Measurements from ENCODE around the gene TNFSF11. TPM values are rescaled to one million over a fixed set of nuclear protein-coding genes. Genes with fewer than 3 reads are reported as not detected.

Gene TNFSF11
- polyA plus RNA-seq, 3 donors = not detected

- Histone ChIP-seq H3K27me3 (ENCODE audit: control insufficient read depth in 2 of 2, insufficient read depth in 2 of 2, low read length in 2 of 2) (peaks cover 1 to 2% of the 10 kb centered on the region in 2 donors), H3K36me3 (replicated peaks in 1 of 2; ENCODE audit: control insufficient read depth in 1 of 2, insufficient read depth in 2 of 2, low read length in 2 of 2) (no peaks in the 10 kb centered on the region), H3K9me3 (replicated peaks in 1 of 2; ENCODE audit: control insufficient read depth in 1 of 2, insufficient read depth in 1 of 2, low read length in 2 of 2) (no peaks in the 10 kb centered on the region), H4K20me1 (ENCODE audit: insufficient read depth, low read length) (no peaks in the 10 kb centered on the region), H3K9ac (ENCODE audit: insufficient read depth, low read length, poor library complexity, severe bottlenecking) (no peak overlapping the region), H3K79me2 (ENCODE audit: insufficient read depth, low read length) (no peaks in the 10 kb centered on the region), H3K27ac (ENCODE audit: low read depth in 1 of 2, low read length in 2 of 2) (no peak overlapping the region), H3K4me1 (ENCODE audit: control insufficient read depth in 1 of 2, insufficient read depth in 2 of 2, low read length in 2 of 2) (no peaks in the 10 kb centered on the region), H3K4me2 (replicated peaks; ENCODE audit: extremely low read depth, low read length, poor library complexity, severe bottlenecking) (no peak overlapping the region), H2AFZ (ENCODE audit: insufficient read depth, low read depth, low read length, poor library complexity, severe bottlenecking) (no peak overlapping the region), H3K4me3 (replicated peaks in 1 of 3; ENCODE audit: low read depth in 2 of 3, low read length in 3 of 3) (no peak overlapping the region)
- Mint-ChIP-seq H3K4me3 (peak overlapping the region in 1 of 2 donors; percentile 17), H3K27me3 (ENCODE audit: low read depth in 3 of 3) (peaks cover 2 to 8% (median 6%) of the 10 kb centered on the region in 3 donors), H3K36me3 (no peaks in the 10 kb centered on the region), H3K9me3 (peaks cover 0 to 2% (median 1%) of the 10 kb centered on the region in 7 donors), H3K4me1 (peaks cover 4% of the 10 kb centered on the region), H3K27ac (no peak overlapping the region)
- DNase-seq = no peak
- intact Hi-C loops (cut with micrococcal nuclease) = no loop called here
- WGBS (ENCODE audit: insufficient coverage) = no CpG with 5 or more reads among the region's 1 CpG
- TF ChIP-seq CTCF (IDR thresholded peaks at IDR 0.05) = no peak
Observed at GRCh38 chr13:42649831-42650230, 75.9 kb downstream of the TNFSF11 start.

GRCh38 chr13:42650506-42650905 is 76.6 kb downstream of the TNFSF11 start:
- H3K9me3 ChIP-seq (replicated peaks in 1 of 2; ENCODE audit: control insufficient read depth in 1 of 2, insufficient read depth in 1 of 2, low read length in 2 of 2) = no peaks in the 10 kb centered on the region
- Mint-ChIP-seq H3K9me3 (peaks cover 0 to 2% (median 0%) of the 10 kb centered on the region in 7 donors), H3K27me3 (ENCODE audit: low read depth in 3 of 3) (peaks cover 2 to 9% (median 6%) of the 10 kb centered on the region in 3 donors), H3K4me3 (no peak overlapping the region), H3K4me1 (peaks cover 4% of the 10 kb centered on the region), H3K36me3 (no peaks in the 10 kb centered on the region), H3K27ac (no peak overlapping the region)
- no peak for DNase-seq
- TF ChIP-seq CTCF (IDR thresholded peaks at IDR 0.05) = no peak
- no peak overlapping the region for H3K4me3 ChIP-seq (replicated peaks in 1 of 3; ENCODE audit: low read depth in 2 of 3, low read length in 3 of 3)
- H3K36me3 ChIP-seq (replicated peaks in 1 of 2; ENCODE audit: control insufficient read depth in 1 of 2, insufficient read depth in 2 of 2, low read length in 2 of 2) = no peaks in the 10 kb centered on the region
- H3K27ac ChIP-seq (ENCODE audit: low read depth in 1 of 2, low read length in 2 of 2) = no peak overlapping the region
- intact Hi-C loops (cut with micrococcal nuclease) = no loop called here
- WGBS (ENCODE audit: insufficient coverage) = 83% methylated on average over 3 of the region's 3 CpGs
- H3K79me2 ChIP-seq (ENCODE audit: insufficient read depth, low read length) = no peaks in the 10 kb centered on the region
- H3K4me2 ChIP-seq (replicated peaks; ENCODE audit: extremely low read depth, low read length, poor library complexity, severe bottlenecking) = no peak overlapping the region
- H3K27me3 ChIP-seq (ENCODE audit: control insufficient read depth in 2 of 2, insufficient read depth in 2 of 2, low read length in 2 of 2) = peaks cover 2% of the 10 kb centered on the region in 2 donors
- H2AFZ ChIP-seq (ENCODE audit: insufficient read depth, low read depth, low read length, poor library complexity, severe bottlenecking) = no peak overlapping the region
- no peaks in the 10 kb centered on the region for H4K20me1 ChIP-seq (ENCODE audit: insufficient read depth, low read length)
- no peaks in the 10 kb centered on the region for H3K4me1 ChIP-seq (ENCODE audit: control insufficient read depth in 1 of 2, insufficient read depth in 2 of 2, low read length in 2 of 2)
- no peak overlapping the region for H3K9ac ChIP-seq (ENCODE audit: insufficient read depth, low read length, poor library complexity, severe bottlenecking)
